GM12878 (cell line): ENCODE data around the gene TTF2. TPM values are rescaled to one million over a fixed set of nuclear protein-coding genes. Genes with fewer than 3 reads are reported as not detected.

Experiments used
- ATAC-seq: fragments of 200-7000 bp; cut with Tn5 transposase; 3 replicates; pipeline ENCODE4 v1.9.1; 2020; ENCODE audit warnings: mild to moderate bottlenecking, moderate library complexity
- BruUV-seq: library from RNA; stranded (reverse); fragments of 400-500 nt; replicated peaks from 2 replicates; lab custom pipeline; 2021; lab: Mats Ljungman, UMichigan
- CTCF ChIA-PET: fragments of 300-600 bp; sonication (Branson Sonifier 250); formaldehyde crosslinking; extraction: SDS; loops from one replicate; lab custom pipeline; 2021; ENCODE audit warnings: inconsistent platforms; lab: Yijun Ruan, JAX
- POLR2A ChIA-PET: fragments of 350-600 bp; formaldehyde crosslinking; extraction: SDS; loops from one replicate; lab custom pipeline; 2021; ENCODE audit warnings: inconsistent platforms; lab: Charles Lee
- RAD21 ChIA-PET: fragments of 300-600 bp; sonication (Branson Sonifier 250); formaldehyde crosslinking; loops from one replicate; lab custom pipeline; 2023; ENCODE audit warnings: antibody characterized with exemption; ENCODE audit not compliant: unreplicated experiment; lab: Charles Lee
- SMC1A ChIA-PET: fragments of 300-600 bp; sonication (Branson Sonifier 250); formaldehyde crosslinking; loops from one replicate; lab custom pipeline; 2023; ENCODE audit not compliant: unreplicated experiment, uncharacterized antibody; lab: Charles Lee
- DNase-seq: peaks from one replicate; pipeline ENCODE4 v3.0.0-alpha.2; 2011; ENCODE audit warnings: low read depth, low spot score
- FAIRE-seq: peaks from 3 replicates; lab custom pipeline; 2011; peaks lifted over from hg19 to GRCh38; lab: Jason Lieb, UNC
- H2AFZ ChIP-seq: 2 replicates; pipeline ENCODE4 v1.6.0; 2011; ENCODE audit warnings: low read depth, low read length, control low read depth; ENCODE audit not compliant: control insufficient read depth
- H3K27ac ChIP-seq: 2 replicates; pipeline ENCODE4 v1.5.1; 2011; ENCODE audit warnings: control low read depth; ENCODE audit not compliant: control insufficient read depth, insufficient read depth
- H3K27me3 ChIP-seq, 2 experiments: replicated peaks in 1 of 2; 2 replicates each; pipeline versions ENCODE4 v1.6.0 to v1.6.1; 2011; ENCODE audit warnings: low read length in 1 of 2; ENCODE audit not compliant: control insufficient read depth in 2 of 2, insufficient read depth in 2 of 2
- H3K36me3 ChIP-seq, 2 experiments: 2 replicates each; pipeline ENCODE4 v1.5.1; 2011; ENCODE audit warnings: low read length in 1 of 2; ENCODE audit not compliant: control insufficient read depth in 2 of 2, insufficient read depth in 2 of 2
- H3K4me1 ChIP-seq: 2 replicates; pipeline ENCODE4 v1.6.1; 2011; ENCODE audit warnings: mild to moderate bottlenecking, low read length, moderate library complexity, mixed read lengths; ENCODE audit not compliant: control insufficient read depth, insufficient read depth
- H3K4me2 ChIP-seq: 2 replicates; pipeline ENCODE4 v1.6.0; 2011; ENCODE audit warnings: control low read depth; ENCODE audit not compliant: control insufficient read depth, insufficient read depth
- H3K4me3 ChIP-seq: fragments of 200-600 bp; sonication (generic); 2 replicates; pipeline ENCODE4 v1.5.1; 2016
- H3K79me2 ChIP-seq: 2 replicates; pipeline ENCODE4 v1.6.0; 2011; ENCODE audit warnings: low read length; ENCODE audit not compliant: control insufficient read depth, insufficient read depth
- H3K9ac ChIP-seq: 2 replicates; pipeline ENCODE4 v1.8.0; 2011; ENCODE audit warnings: low read length, control low read depth, mixed read lengths; ENCODE audit not compliant: control insufficient read depth, insufficient read depth
- H3K9me3 ChIP-seq: replicated peaks from 3 replicates; pipeline ENCODE4 v1.5.1; 2011; ENCODE audit warnings: mild to moderate bottlenecking, low read length; ENCODE audit not compliant: control insufficient read depth, insufficient read depth
- H4K20me1 ChIP-seq: 2 replicates; pipeline ENCODE4 v1.6.0; 2011; ENCODE audit not compliant: control insufficient read depth, insufficient read depth
- BCL3 ChIP-seq: IDR thresholded peaks from 2 replicates; pipeline ENCODE4 v1.6.1; 2011; ENCODE audit warnings: borderline replicate concordance, low read depth, mild to moderate bottlenecking, moderate library complexity, low read length; ENCODE audit not compliant: insufficient read depth, poor library complexity, severe bottlenecking
- CBX3 ChIP-seq: fragments of 200-600 bp; sonication (generic); IDR thresholded peaks from 2 replicates; pipeline ENCODE4 v1.6.1; 2016; ENCODE audit warnings: low read depth, borderline replicate concordance
- CEBPZ ChIP-seq: fragments of 150-350 bp; IDR thresholded peaks from 2 replicates; pipeline ENCODE4 v1.6.1; 2016; ENCODE audit warnings: low read depth, low read length
- EED ChIP-seq: sonication (generic); IDR thresholded peaks from 2 replicates; pipeline ENCODE4 v1.6.1; 2016; ENCODE audit warnings: antibody characterized with exemption, low read depth
- EZH2 ChIP-seq: IDR thresholded peaks from 2 replicates; pipeline ENCODE4 v1.6.1; 2012; ENCODE audit warnings: low read depth, mild to moderate bottlenecking, control low read depth, inconsistent platforms, low read length, borderline replicate concordance; ENCODE audit not compliant: control insufficient read depth
- MTA3 ChIP-seq: IDR thresholded peaks from 2 replicates; pipeline ENCODE4 v1.6.1; 2012; ENCODE audit warnings: low read length, inconsistent platforms, borderline replicate concordance
- NR2F1 ChIP-seq: fragments of 450-650 bp; conservative IDR thresholded peaks from 2 replicates; pipeline ENCODE4 v1.6.1; 2017; ENCODE audit warnings: mild to moderate bottlenecking
- SMAD5 ChIP-seq: IDR thresholded peaks from 2 replicates; pipeline ENCODE4 v1.6.1; 2016; ENCODE audit warnings: antibody characterized with exemption, low read depth
- TCF7 ChIP-seq: IDR thresholded peaks from 2 replicates; pipeline ENCODE4 v1.6.1; 2014; ENCODE audit warnings: antibody characterized with exemption, borderline replicate concordance
- WGBS: methylation state at CpG from one replicate; pipeline ENCODE4 v1.1.6; 2016; ENCODE audit warnings: low lambda C conversion rate; ENCODE audit not compliant: insufficient replicate concordance, insufficient coverage; ENCODE audit errors: missing lambda C conversion rate; 5-methylcytosine and 5-hydroxymethylcytosine counted together
- in situ Hi-C: fragments of 300-500 bp; cut with MboI; formaldehyde crosslinking; loops from 9 replicates; pipeline ENCODE4 v1.14.3; 2018; ENCODE audit warnings: mixed read lengths
- intact Hi-C: fragments of 100-400 bp; cut with micrococcal nuclease; formaldehyde crosslinking; loops from one replicate; pipeline ENCODE4 v1.14.2; 2022; ENCODE audit not compliant: unreplicated experiment
- polyA plus RNA-seq, 11 experiments: library from polyadenylated mRNA; depleted of rRNA in 4 of 11; unstranded in 6 of 11; stranded (reverse) in 5 of 11; fragments of >200 nt; fragmentation: Nextera tagmentation in 4 of 11; fragmentation: Illumina TruSeq in 1 of 11; extraction: Ambion mirVana in 4 of 11; extraction: Trizol in 1 of 11; gene quantifications; 1 replicate in 1 of 11; 2 replicates in 10 of 11; pipeline versions ENCODE4 v1.2.1 to v1.2.3, GENCODE V29; 2011 to 2016; ENCODE audit warnings: inconsistent platforms in 2 of 11, missing spikeins in 2 of 11, low read depth in 1 of 11
- total RNA-seq, 4 experiments: library from RNA; depleted of rRNA in 3 of 4; stranded (reverse); fragments of >200 nt in 3 of 4; fragmentation: Illumina TruSeq in 1 of 4; extraction: Trizol in 1 of 4; gene quantifications; 2 replicates each; pipeline versions ENCODE4 v1.2.1 to v1.2.3, GENCODE V29; 2013 to 2021
- TF ChIP-seq, protein P1 (sequence below): IDR thresholded peaks from 2 replicates; pipeline ENCODE4 v1.6.1; 2011; ENCODE audit warnings: low read depth, low read length, improper control_type of control experiment, borderline replicate concordance
- TF ChIP-seq, protein P2 (sequence below): fragments of 450-650 bp; IDR thresholded peaks from 2 replicates; pipeline ENCODE4 v1.6.1; 2017; ENCODE audit warnings: low read depth, mild to moderate bottlenecking, moderate library complexity
- TF ChIP-seq, protein P3 (sequence below): IDR thresholded peaks from 2 replicates; pipeline ENCODE4 v1.6.1; 2011; ENCODE audit warnings: borderline replicate concordance, low read depth, mild to moderate bottlenecking, moderate library complexity, mixed read lengths, low read length; ENCODE audit not compliant: insufficient read depth; ENCODE audit errors: extremely low read length

TTF2 gene
- total and polyA plus RNA-seq, 10 of the 15 experiments (the other 5 are each of a cell fraction or from before 2014, with no cell fraction given) = 17.7 to 134 (median 78.2) TPM

DNA sequence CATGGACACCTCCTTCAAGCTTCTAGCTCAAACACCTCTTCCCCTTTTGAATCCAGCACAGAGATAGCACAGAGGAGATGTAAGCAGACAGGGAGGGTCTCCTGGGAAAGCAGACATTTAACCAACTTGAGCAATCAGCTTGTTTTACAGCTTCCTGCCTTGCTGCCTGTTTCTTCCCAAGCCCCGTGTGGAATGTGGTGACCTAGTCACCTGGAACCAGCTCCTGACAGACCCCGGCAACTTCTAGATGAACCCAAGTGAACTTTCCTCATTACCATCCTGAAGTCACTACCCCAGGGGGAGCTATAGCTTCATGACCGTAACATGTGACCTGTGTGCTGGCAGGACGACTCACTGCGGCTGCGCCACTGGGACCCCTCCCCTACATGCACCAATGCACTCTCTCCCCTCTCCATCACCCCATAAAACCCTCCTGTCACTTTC is 24.1 kb upstream of the TTF2 start:
- Histone ChIP-seq H3K4me1 (no peaks in the 10 kb centered on the region), H3K79me2 (no peaks in the 10 kb centered on the region), H3K4me3 (no peak overlapping the region), H3K27me3 (no peaks in the 10 kb centered on the region), H3K27ac (no peak overlapping the region), H3K9ac (no peak overlapping the region), H3K36me3 (peaks cover 0 to 2% of the 10 kb centered on the region in 2 experiments; a peak in 1 of 4 replicates), H2AFZ (no peak overlapping the region), H3K4me2 (no peak overlapping the region), H4K20me1 (no peaks in the 10 kb centered on the region), H3K9me3 (no peaks in the 10 kb centered on the region)
- intact Hi-C loops (no loop called here), in situ Hi-C loops (no loop called here)
- FAIRE-seq (no peak), DNase-seq (no peak), ATAC-seq (no peak)
- CTCF ChIA-PET = interaction anchor here (0.8 to 1.1 kb wide), 4 partner anchors 9 to 308 kb away, joined by 3 to 4 read pairs (median 3); no protein-coding TSS in a partner anchor
- BruUV-seq = no TSS peak
- 22% methylated on average over 3 of the region's 6 CpGs for WGBS
- RAD21 ChIA-PET = no interaction called here
- TF ChIP-seq BCL3 = no peak
- no peak for TF ChIP-seq CBX3
- no peak for TF ChIP-seq TCF7
- TF ChIP-seq NR2F1 = no peak
- TF ChIP-seq MTA3 = no peak
- TF ChIP-seq, protein P1, sequence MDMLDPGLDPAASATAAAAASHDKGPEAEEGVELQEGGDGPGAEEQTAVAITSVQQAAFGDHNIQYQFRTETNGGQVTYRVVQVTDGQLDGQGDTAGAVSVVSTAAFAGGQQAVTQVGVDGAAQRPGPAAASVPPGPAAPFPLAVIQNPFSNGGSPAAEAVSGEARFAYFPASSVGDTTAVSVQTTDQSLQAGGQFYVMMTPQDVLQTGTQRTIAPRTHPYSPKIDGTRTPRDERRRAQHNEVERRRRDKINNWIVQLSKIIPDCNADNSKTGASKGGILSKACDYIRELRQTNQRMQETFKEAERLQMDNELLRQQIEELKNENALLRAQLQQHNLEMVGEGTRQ = no peak
- no peak for TF ChIP-seq EZH2
- no peak for TF ChIP-seq CEBPZ
- TF ChIP-seq SMAD5 = no peak
- TF ChIP-seq, protein P2, sequence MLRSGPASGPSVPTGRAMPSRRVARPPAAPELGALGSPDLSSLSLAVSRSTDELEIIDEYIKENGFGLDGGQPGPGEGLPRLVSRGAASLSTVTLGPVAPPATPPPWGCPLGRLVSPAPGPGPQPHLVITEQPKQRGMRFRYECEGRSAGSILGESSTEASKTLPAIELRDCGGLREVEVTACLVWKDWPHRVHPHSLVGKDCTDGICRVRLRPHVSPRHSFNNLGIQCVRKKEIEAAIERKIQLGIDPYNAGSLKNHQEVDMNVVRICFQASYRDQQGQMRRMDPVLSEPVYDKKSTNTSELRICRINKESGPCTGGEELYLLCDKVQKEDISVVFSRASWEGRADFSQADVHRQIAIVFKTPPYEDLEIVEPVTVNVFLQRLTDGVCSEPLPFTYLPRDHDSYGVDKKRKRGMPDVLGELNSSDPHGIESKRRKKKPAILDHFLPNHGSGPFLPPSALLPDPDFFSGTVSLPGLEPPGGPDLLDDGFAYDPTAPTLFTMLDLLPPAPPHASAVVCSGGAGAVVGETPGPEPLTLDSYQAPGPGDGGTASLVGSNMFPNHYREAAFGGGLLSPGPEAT = no peak
- TF ChIP-seq, protein P3, sequence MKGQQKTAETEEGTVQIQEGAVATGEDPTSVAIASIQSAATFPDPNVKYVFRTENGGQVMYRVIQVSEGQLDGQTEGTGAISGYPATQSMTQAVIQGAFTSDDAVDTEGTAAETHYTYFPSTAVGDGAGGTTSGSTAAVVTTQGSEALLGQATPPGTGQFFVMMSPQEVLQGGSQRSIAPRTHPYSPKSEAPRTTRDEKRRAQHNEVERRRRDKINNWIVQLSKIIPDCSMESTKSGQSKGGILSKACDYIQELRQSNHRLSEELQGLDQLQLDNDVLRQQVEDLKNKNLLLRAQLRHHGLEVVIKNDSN = no peak
- no peak for TF ChIP-seq EED
- SMC1A ChIA-PET = interaction anchor here (0.7 to 1.0 kb wide), 3 partner anchors 14 to 37 kb away, joined by 3 read pairs; no protein-coding TSS in a partner anchor
- POLR2A ChIA-PET = interaction anchor here (0.7 kb wide), 1 partner anchor 19 kb away, joined by 3 read pairs; no protein-coding TSS in a partner anchor
